PC-3 (cell line): Measurements from ENCODE around the gene TNFRSF25. TPM values are rescaled to one million over a fixed set of nuclear protein-coding genes. Genes with fewer than 3 reads are reported as not detected.

Experiments
- ATAC-seq: fragments of 200-7000 bp; cut with Tn5 transposase; 2 replicates; pipeline ENCODE4 v1.9.1; 2020; ENCODE audit warnings: mild to moderate bottlenecking, moderate library complexity
- BruUV-seq: library from RNA; stranded (reverse); fragments of 400-500 nt; replicated peaks from 2 replicates; lab custom pipeline; 2021; lab: Mats Ljungman, UMichigan
- CTCF ChIA-PET: fragments of 300-600 bp; sonication (Branson Sonifier 250); formaldehyde crosslinking; loops from one replicate; lab custom pipeline; 2022; ENCODE audit warnings: antibody characterized with exemption; lab: Charles Lee
- POLR2A ChIA-PET: fragments of 300-600 bp; sonication (Branson Sonifier 250); formaldehyde crosslinking; loops from one replicate; lab custom pipeline; 2022; ENCODE audit warnings: antibody characterized with exemption; ENCODE audit not compliant: unreplicated experiment; lab: Charles Lee
- DNase-seq: peaks from one replicate; pipeline ENCODE4 v3.0.0-alpha.2; 2015
- H2AFZ ChIP-seq: fragments of 300-600 bp; sonication (generic); 2 replicates; pipeline ENCODE4 v1.6.0; 2016; ENCODE audit warnings: antibody characterized with exemption, low read length
- H3F3A ChIP-seq: fragments of 300-600 bp; sonication (generic); one replicate; pipeline ENCODE4 v1.6.0; 2017; ENCODE audit warnings: antibody characterized with exemption, low read length, control low read depth, mild to moderate bottlenecking; ENCODE audit not compliant: unreplicated experiment
- H3K27ac ChIP-seq: fragments of 300-600 bp; sonication (generic); 2 replicates; pipeline ENCODE4 v1.5.1; 2016; ENCODE audit warnings: mild to moderate bottlenecking, low read length
- H3K27me3 ChIP-seq: fragments of 300-600 bp; sonication (generic); 2 replicates; pipeline ENCODE4 v1.6.1; 2016; ENCODE audit warnings: low read length, mixed read lengths
- H3K36me3 ChIP-seq: fragments of 300-600 bp; sonication (generic); 2 replicates; pipeline ENCODE4 v1.6.1; 2016; ENCODE audit warnings: low read depth, mixed run types, low read length, mixed read lengths
- H3K4me1 ChIP-seq: fragments of 300-600 bp; sonication (generic); 2 replicates; pipeline ENCODE4 v1.5.1; 2016; ENCODE audit warnings: low read length; ENCODE audit not compliant: insufficient read depth
- H3K4me2 ChIP-seq: fragments of 300-600 bp; sonication (generic); 2 replicates; pipeline ENCODE4 v1.6.0; 2016; ENCODE audit warnings: low read length
- H3K4me3 ChIP-seq: fragments of 300-600 bp; sonication (generic); 2 replicates; pipeline ENCODE4 v1.5.1; 2016; ENCODE audit warnings: mild to moderate bottlenecking, low read length, mixed read lengths
- H3K79me2 ChIP-seq: fragments of 300-600 bp; sonication (generic); 2 replicates; pipeline ENCODE4 v1.6.1; 2017; ENCODE audit warnings: low read length, mixed read lengths
- H3K9ac ChIP-seq: fragments of 300-600 bp; sonication (generic); 2 replicates; pipeline ENCODE4 v1.6.0; 2016; ENCODE audit warnings: mild to moderate bottlenecking, low read length
- H3K9me2 ChIP-seq: fragments of 300-600 bp; sonication (generic); replicated peaks from 2 replicates; pipeline ENCODE4 v1.6.1; 2016; ENCODE audit warnings: mixed run types, low read length, mixed read lengths
- H3K9me3 ChIP-seq: fragments of 300-600 bp; sonication (generic); 2 replicates; pipeline ENCODE4 v1.6.1; 2016; ENCODE audit warnings: low read length, mixed read lengths
- H4K20me1 ChIP-seq: fragments of 300-600 bp; sonication (generic); 2 replicates; pipeline ENCODE4 v1.6.1; 2016; ENCODE audit warnings: low read length, mixed read lengths
- CTCF ChIP-seq: fragments of 300-600 bp; sonication (generic); conservative IDR thresholded peaks from 2 replicates; pipeline ENCODE4 v1.5.1; 2017; ENCODE audit warnings: antibody characterized with exemption, low read depth, mild to moderate bottlenecking, low read length
- EZH2 ChIP-seq: fragments of 300-600 bp; sonication (generic); IDR thresholded peaks from one replicate; pipeline ENCODE4 v1.6.1; 2017; ENCODE audit warnings: antibody characterized with exemption, mild to moderate bottlenecking, low read length; ENCODE audit not compliant: unreplicated experiment
- EZH2phosphoT487 ChIP-seq: fragments of 300-600 bp; sonication (generic); IDR thresholded peaks from 2 replicates; pipeline ENCODE4 v1.6.1; 2018; ENCODE audit warnings: mild to moderate bottlenecking, antibody characterized with exemption, low read length, borderline replicate concordance
- intact Hi-C: fragments of 100-400 bp; cut with micrococcal nuclease; formaldehyde crosslinking; loops from 2 replicates; pipeline ENCODE4 v1.9.0; 2023
- total RNA-seq: library from RNA; depleted of rRNA; stranded (reverse); fragments of >200 nt; gene quantifications from 2 replicates; pipeline ENCODE4 v1.2.3, GENCODE V29; 2014

Gene TNFRSF25
- total RNA-seq, 1 experiment from 2014 or later, result 42.5 TPM

- Histone ChIP-seq H3K27ac (peak overlapping the region; percentile 73), H3K4me1 (peaks cover 63% of the 10 kb centered on the region), H3K4me2 (peak overlapping the region; percentile 90), H3K36me3 (no peaks in the 10 kb centered on the region), H3K79me2 (peaks cover 5% of the 10 kb centered on the region), H3K9ac (peak overlapping the region; percentile 25), H3K4me3 (peak overlapping the region; percentile 73), H3K9me3 (no peaks in the 10 kb centered on the region), H3K9me2 (no peaks in the 10 kb centered on the region), H3K27me3 (no peaks in the 10 kb centered on the region), H4K20me1 (no peaks in the 10 kb centered on the region), H2AFZ (peak overlapping the region; percentile 87), H3F3A (no peaks in the 10 kb centered on the region)
- peak; percentile 98 for DNase-seq
- BruUV-seq, result no TSS peak
- CTCF ChIA-PET, result interaction anchor here (0.6 to 2.3 kb wide), 14 partner anchors 10 to 218 kb away, joined by 3 to 29 read pairs (median 4); no protein-coding TSS in a partner anchor
- POLR2A ChIA-PET, result interaction anchor here (0.6 kb wide), 2 partner anchors 17 to 30 kb away, joined by 3 to 16 read pairs; partner anchors contain the start of gene ACOT7
- intact Hi-C loops, result loop anchor here (1.0 kb wide), 2 partner anchors 10 to 15 kb away; no protein-coding TSS in a partner anchor
- no peak for TF ChIP-seq EZH2
- peak; percentile 98 for TF ChIP-seq CTCF
- ATAC-seq, result peak; percentile 46
These were observed 42.5 kb downstream of the TNFRSF25 start for GRCh38 chr1:6423321-6423999.

- Histone ChIP-seq H3K4me2 (0 out of 2 replicates have a peak overlapping the region, but pooled peaks have one; percentile 17), H3K79me2 (peaks cover 5% of the 10 kb centered on the region), H3K27ac (no peak overlapping the region), H3K36me3 (no peaks in the 10 kb centered on the region), H3K27me3 (no peaks in the 10 kb centered on the region), H3K9ac (no peak overlapping the region), H3K4me3 (no peak overlapping the region), H3K9me3 (no peaks in the 10 kb centered on the region), H4K20me1 (0 out of 2 replicates have a peak, but pooled peaks cover 6% of the 10 kb centered on the region), H2AFZ (no peak overlapping the region), H3K4me1 (peaks cover 45% of the 10 kb centered on the region), H3F3A (no peaks in the 10 kb centered on the region), H3K9me2 (no peaks in the 10 kb centered on the region)
- ATAC-seq (no peak), DNase-seq (no peak)
- BruUV-seq, result no TSS peak
- ChIA-PET CTCF (no interaction called here), POLR2A (no interaction called here)
- intact Hi-C loops, result no loop called here
- no peak for TF ChIP-seq EZH2phosphoT487
- TF ChIP-seq EZH2, result no peak
- no peak for TF ChIP-seq CTCF
These were observed 44.7 kb downstream of the TNFRSF25 start for GRCh38 chr1:6421266-6421665.

- Histone ChIP-seq H3F3A (no peaks in the 10 kb centered on the region), H3K27me3 (no peaks in the 10 kb centered on the region), H3K4me2 (peak overlapping the region; percentile 87), H3K27ac (no peak overlapping the region), H3K9me2 (no peaks in the 10 kb centered on the region), H3K4me1 (peaks cover 53% of the 10 kb centered on the region), H3K36me3 (no peaks in the 10 kb centered on the region), H3K4me3 (no peak overlapping the region), H3K79me2 (peaks cover 2% of the 10 kb centered on the region), H2AFZ (no peak overlapping the region), H3K9me3 (no peaks in the 10 kb centered on the region), H4K20me1 (0 out of 2 replicates have a peak, but pooled peaks cover 6% of the 10 kb centered on the region), H3K9ac (no peak overlapping the region)
- DNase-seq, result no peak
- CTCF ChIA-PET, result interaction anchor here (2.0 kb wide), 1 partner anchor 17 kb away, joined by 9 read pairs; no protein-coding TSS in a partner anchor
- ATAC-seq, result no peak
- BruUV-seq, result no TSS peak
- POLR2A ChIA-PET, result no interaction called here
- no peak for TF ChIP-seq CTCF
- TF ChIP-seq EZH2phosphoT487, result no peak
- TF ChIP-seq EZH2, result no peak
- intact Hi-C loops, result no loop called here
These were observed 45.4 kb downstream of the TNFRSF25 start for GRCh38 chr1:6420454-6421042.
